GM10847 (cell line): ENCODE results near the gene KCTD16.

Source experiments
- POLR2A ChIP-seq: IDR thresholded peaks from 2 replicates; pipeline ENCODE4 v1.6.1; 2011; ENCODE audit not compliant: insufficient read length; ENCODE audit errors: extremely low read depth

The KCTD16 gene

GRCh38 chr5:144487207-144487606, 316.5 kb downstream of the KCTD16 start:
- TF ChIP-seq POLR2A: no peak

DNA sequence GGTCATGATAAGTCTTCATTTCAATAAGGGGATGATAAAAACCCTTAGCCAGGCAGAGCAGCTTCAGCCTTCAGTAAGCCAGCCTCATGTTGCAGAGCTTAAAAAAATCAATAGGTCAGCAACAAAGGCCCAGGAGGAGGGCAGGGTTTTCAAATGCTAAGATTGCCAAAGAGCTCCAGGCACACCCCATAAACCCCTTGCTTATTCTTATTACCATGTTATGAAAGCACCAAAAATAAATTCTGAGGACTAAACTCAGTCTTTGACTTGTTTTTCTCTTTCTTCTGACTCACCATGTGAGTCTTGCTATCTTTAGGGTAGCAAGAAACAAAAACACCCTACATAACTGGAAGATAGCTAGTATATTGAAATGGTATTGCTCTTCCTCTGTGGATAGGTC, 317.1 kb downstream of the KCTD16 start:
- no peak for TF ChIP-seq POLR2A

DNA sequence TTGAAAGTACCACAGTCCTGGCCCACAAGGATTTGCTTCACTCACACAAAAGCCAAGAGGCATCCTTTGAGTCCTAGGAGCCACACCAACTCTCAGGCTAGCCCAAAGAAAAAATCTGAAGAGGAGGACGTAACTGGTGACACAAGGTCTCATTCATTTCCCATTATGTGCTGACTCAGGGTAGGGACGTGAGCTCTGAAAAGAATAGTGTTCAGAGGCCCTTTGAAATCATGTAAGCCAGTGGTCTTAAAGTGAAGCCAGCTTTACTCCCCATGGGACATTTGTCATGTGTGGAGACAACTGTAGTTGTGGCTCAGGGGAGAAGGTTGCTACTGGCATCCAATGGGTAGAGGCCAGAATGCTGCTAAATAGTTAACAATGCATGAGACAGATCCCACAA, 332.4 kb downstream of the KCTD16 start:
- TF ChIP-seq POLR2A: no peak

- no peak for TF ChIP-seq POLR2A
These were observed 334.4 kb downstream of the KCTD16 start for GRCh38 chr5:144504929-144505577.

DNA sequence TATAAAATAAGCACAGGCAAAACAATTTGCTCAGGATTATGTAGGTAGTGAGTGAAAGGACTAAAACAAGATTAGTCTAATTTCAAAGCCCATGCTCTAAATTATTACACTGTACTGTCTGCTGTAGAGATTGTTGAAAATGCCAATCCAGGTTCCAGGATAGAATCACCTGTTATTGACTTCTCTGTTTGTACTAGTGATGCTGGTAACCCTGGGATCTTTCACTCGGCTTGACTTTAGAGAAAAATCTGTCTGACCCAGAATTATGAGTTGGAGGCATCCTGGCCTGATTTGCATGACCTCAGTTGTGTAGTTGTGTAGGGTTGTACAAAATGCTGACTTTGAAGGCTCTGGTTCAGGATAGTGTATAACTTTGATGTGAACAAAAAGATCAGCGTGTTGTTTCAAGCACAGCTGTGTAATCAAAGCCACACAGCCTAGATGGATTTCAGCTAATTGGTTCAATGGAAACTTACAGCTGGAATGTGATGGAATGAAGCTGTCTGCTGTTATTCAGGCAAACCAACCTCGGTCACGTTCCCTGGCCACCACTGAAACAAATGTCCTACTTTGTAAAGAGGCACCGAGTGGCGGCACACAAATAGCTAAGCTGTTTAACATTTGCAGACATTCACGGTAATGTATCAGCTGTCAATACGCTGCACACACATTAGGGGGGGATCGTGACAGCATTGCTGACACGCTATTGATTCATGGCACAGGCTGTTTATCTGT, 340.3 kb downstream of the KCTD16 start:
- no peak for TF ChIP-seq POLR2A

DNA sequence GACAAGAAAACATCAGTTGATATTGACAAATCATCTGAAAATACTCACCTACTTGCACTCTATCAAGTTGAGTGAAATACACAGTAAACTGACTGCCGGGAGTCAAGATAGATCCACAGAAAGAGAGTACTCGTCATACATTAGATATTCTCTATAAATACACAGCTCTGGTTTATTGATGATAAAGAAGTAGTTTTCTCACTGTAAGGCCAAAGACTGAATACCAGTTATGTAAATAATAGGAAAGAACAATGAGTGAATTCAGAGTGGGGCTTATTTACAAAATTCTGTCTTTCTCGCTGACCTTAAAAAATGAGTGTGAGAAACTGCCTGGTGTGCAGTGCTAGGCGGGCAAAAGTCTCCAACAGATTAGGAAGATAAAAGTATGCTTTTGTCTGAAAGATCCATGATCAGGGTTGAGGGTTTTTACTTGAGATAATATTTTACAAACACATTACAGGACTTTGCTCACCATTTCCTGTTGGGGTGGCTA, 341.0 kb downstream of the KCTD16 start:
- no peak for TF ChIP-seq POLR2A

- TF ChIP-seq POLR2A: no peak
These were observed 352.0 kb downstream of the KCTD16 start for GRCh38 chr5:144522698-144523097.

DNA sequence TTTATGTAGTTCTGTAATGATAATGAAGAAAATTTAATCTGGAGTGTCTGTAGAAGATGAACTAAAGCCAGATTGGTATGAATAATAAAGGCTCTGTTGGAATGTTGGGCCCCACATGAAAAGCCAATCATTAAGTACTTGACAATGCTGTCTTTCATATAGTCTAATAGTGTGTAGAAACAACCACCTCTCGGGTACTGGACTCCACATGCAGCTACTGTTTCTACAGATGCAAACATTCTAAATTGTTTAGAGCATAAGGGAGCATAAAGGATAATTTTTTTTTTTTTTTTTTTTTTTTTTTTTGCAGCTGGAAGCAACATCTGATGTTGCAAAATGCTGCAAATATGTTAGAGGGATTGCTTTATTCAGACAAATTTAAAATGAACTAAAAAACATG, 354.3 kb downstream of the KCTD16 start:
- TF ChIP-seq POLR2A: no peak

- TF ChIP-seq POLR2A: no peak
These were observed 360.5 kb downstream of the KCTD16 start for GRCh38 chr5:144531188-144531587.
